HEK293 (cell line): ENCODE measurements around the gene PERM1.

Experiments
- BCL11B ChIP-seq: fragments of 450-650 bp; formaldehyde crosslinking; IDR thresholded peaks from 2 replicates; pipeline ENCODE4 v1.5.1; 2016; ENCODE audit warnings: low read depth, missing biosample characterization, missing genetic modification characterization
- FEZF1 ChIP-seq: fragments of 450-650 bp; formaldehyde crosslinking; IDR thresholded peaks from 2 replicates; pipeline ENCODE4 v1.5.1; 2016; ENCODE audit warnings: missing biosample characterization, missing genetic modification characterization
- KLF7 ChIP-seq: fragments of 450-650 bp; formaldehyde crosslinking; IDR thresholded peaks from 2 replicates; pipeline ENCODE4 v1.5.1; 2016; ENCODE audit warnings: missing biosample characterization, missing genetic modification characterization, borderline replicate concordance
- OSR2 ChIP-seq: fragments of 450-650 bp; formaldehyde crosslinking; IDR thresholded peaks from 2 replicates; pipeline ENCODE4 v1.5.1; 2016; ENCODE audit warnings: missing biosample characterization, missing genetic modification characterization
- RBAK ChIP-seq: fragments of 450-650 bp; formaldehyde crosslinking; IDR thresholded peaks from 2 replicates; pipeline ENCODE4 v1.5.1; 2016; ENCODE audit warnings: missing biosample characterization, missing genetic modification characterization
- ZBTB17 ChIP-seq: fragments of 450-650 bp; formaldehyde crosslinking; IDR thresholded peaks from 2 replicates; pipeline ENCODE4 v1.5.1; 2016; ENCODE audit warnings: missing biosample characterization, missing genetic modification characterization
- ZBTB8A ChIP-seq: fragments of 450-650 bp; formaldehyde crosslinking; IDR thresholded peaks from 2 replicates; pipeline ENCODE4 v1.5.1; 2016; ENCODE audit warnings: missing biosample characterization, missing genetic modification characterization
- ZFHX2 ChIP-seq: fragments of 450-650 bp; formaldehyde crosslinking; conservative IDR thresholded peaks from 2 replicates; pipeline ENCODE4 v1.5.1; 2016; ENCODE audit warnings: missing biosample characterization, missing genetic modification characterization
- ZNF10 ChIP-seq: fragments of 450-650 bp; formaldehyde crosslinking; IDR thresholded peaks from 2 replicates; pipeline ENCODE4 v1.5.1; 2017; ENCODE audit warnings: missing biosample characterization, missing genetic modification characterization
- ZNF121 ChIP-seq: fragments of 450-650 bp; formaldehyde crosslinking; IDR thresholded peaks from 2 replicates; pipeline ENCODE4 v1.5.1; 2016; ENCODE audit warnings: missing biosample characterization, missing genetic modification characterization
- ZNF133 ChIP-seq: fragments of 450-650 bp; formaldehyde crosslinking; IDR thresholded peaks from 2 replicates; pipeline ENCODE4 v1.5.1; 2016; ENCODE audit warnings: missing biosample characterization, missing genetic modification characterization
- ZNF138 ChIP-seq: fragments of 450-650 bp; formaldehyde crosslinking; IDR thresholded peaks from 2 replicates; pipeline ENCODE4 v1.5.1; 2016; ENCODE audit warnings: missing biosample characterization, missing genetic modification characterization, borderline replicate concordance
- ZNF157 ChIP-seq: fragments of 450-650 bp; formaldehyde crosslinking; IDR thresholded peaks from 2 replicates; pipeline ENCODE4 v1.5.1; 2016; ENCODE audit warnings: missing biosample characterization, missing genetic modification characterization
- ZNF175 ChIP-seq: fragments of 450-650 bp; formaldehyde crosslinking; IDR thresholded peaks from 2 replicates; pipeline ENCODE4 v1.5.1; 2016; ENCODE audit warnings: missing biosample characterization, missing genetic modification characterization
- ZNF184 ChIP-seq: fragments of 450-650 bp; IDR thresholded peaks from 2 replicates; pipeline ENCODE4 v1.5.1; 2018; ENCODE audit warnings: missing biosample characterization, mild to moderate bottlenecking, missing genetic modification characterization
- ZNF19 ChIP-seq: fragments of 450-650 bp; formaldehyde crosslinking; IDR thresholded peaks from 2 replicates; pipeline ENCODE4; 2016; ENCODE audit warnings: missing biosample characterization, missing genetic modification characterization, low read depth
- ZNF221 ChIP-seq: fragments of 450-650 bp; formaldehyde crosslinking; IDR thresholded peaks from 2 replicates; pipeline ENCODE4 v1.5.1; 2017; ENCODE audit warnings: missing biosample characterization, missing genetic modification characterization, borderline replicate concordance
- ZNF266 ChIP-seq: fragments of 450-650 bp; formaldehyde crosslinking; IDR thresholded peaks from 2 replicates; pipeline ENCODE4 v1.5.1; 2016; ENCODE audit warnings: missing biosample characterization, missing genetic modification characterization, low read depth
- ZNF324 ChIP-seq: fragments of 450-650 bp; formaldehyde crosslinking; IDR thresholded peaks from 2 replicates; pipeline ENCODE4 v1.5.1; 2016; ENCODE audit warnings: missing biosample characterization, missing genetic modification characterization
- ZNF341 ChIP-seq: fragments of 450-650 bp; formaldehyde crosslinking; IDR thresholded peaks from 2 replicates; pipeline ENCODE4; 2016; ENCODE audit warnings: low read depth, missing biosample characterization, missing genetic modification characterization
- ZNF404 ChIP-seq: fragments of 450-650 bp; formaldehyde crosslinking; IDR thresholded peaks from 2 replicates; pipeline ENCODE4 v1.5.1; 2017; ENCODE audit warnings: missing biosample characterization, missing genetic modification characterization
- ZNF426 ChIP-seq: fragments of 450-650 bp; formaldehyde crosslinking; IDR thresholded peaks from 2 replicates; pipeline ENCODE4 v1.5.1; 2017; ENCODE audit warnings: missing biosample characterization, missing genetic modification characterization, mild to moderate bottlenecking, inconsistent platforms, moderate library complexity
- ZNF600 ChIP-seq: fragments of 450-650 bp; formaldehyde crosslinking; IDR thresholded peaks from 2 replicates; pipeline ENCODE4 v1.5.1; 2016; ENCODE audit warnings: missing biosample characterization, missing genetic modification characterization
- ZNF610 ChIP-seq: fragments of 450-650 bp; formaldehyde crosslinking; IDR thresholded peaks from 2 replicates; pipeline ENCODE4 v1.5.1; 2016; ENCODE audit warnings: missing biosample characterization, missing genetic modification characterization, borderline replicate concordance
- ZNF626 ChIP-seq: fragments of 450-650 bp; sonication (Bioruptor Pico); formaldehyde crosslinking; IDR thresholded peaks from 2 replicates; pipeline ENCODE4 v1.5.1; 2018; ENCODE audit warnings: missing biosample characterization, missing genetic modification characterization, inconsistent platforms
- ZNF76 ChIP-seq: fragments of 450-650 bp; formaldehyde crosslinking; IDR thresholded peaks from 2 replicates; pipeline ENCODE4; 2016; ENCODE audit warnings: low read depth, missing biosample characterization, missing genetic modification characterization, borderline replicate concordance
- ZNF830 ChIP-seq: fragments of 450-650 bp; IDR thresholded peaks from 2 replicates; pipeline ENCODE4 v1.5.0; 2018; ENCODE audit warnings: missing biosample characterization, missing genetic modification characterization, low read depth, mild to moderate bottlenecking, moderate library complexity
- ZNF843 ChIP-seq: fragments of 450-650 bp; formaldehyde crosslinking; IDR thresholded peaks from 2 replicates; pipeline ENCODE4 v1.5.1; 2016; ENCODE audit warnings: missing biosample characterization, missing genetic modification characterization
- TF ChIP-seq, protein P1 (sequence below): fragments of 450-650 bp; formaldehyde crosslinking; IDR thresholded peaks from 2 replicates; pipeline ENCODE4 v1.5.1; 2016; ENCODE audit warnings: missing biosample characterization, missing genetic modification characterization
- TF ChIP-seq, protein P2 (sequence below): fragments of 450-650 bp; formaldehyde crosslinking; IDR thresholded peaks from 2 replicates; pipeline ENCODE4 v1.5.1; 2016; ENCODE audit warnings: missing biosample characterization, missing genetic modification characterization
- TF ChIP-seq, protein P3 (sequence below): IDR thresholded peaks from 2 replicates; pipeline ENCODE4 v1.6.1; 2011; ENCODE audit warnings: mild to moderate bottlenecking, low read depth, low read length, borderline replicate concordance
- TF ChIP-seq, protein P4 (sequence below): fragments of 450-650 bp; formaldehyde crosslinking; IDR thresholded peaks from 2 replicates; pipeline ENCODE4 v1.5.1; 2017; ENCODE audit warnings: missing biosample characterization, missing genetic modification characterization
- TF ChIP-seq, protein P5 (sequence below): fragments of 450-650 bp; IDR thresholded peaks from 2 replicates; pipeline ENCODE4 v1.5.1; 2018; ENCODE audit warnings: missing biosample characterization, missing genetic modification characterization

The PERM1 gene

DNA sequence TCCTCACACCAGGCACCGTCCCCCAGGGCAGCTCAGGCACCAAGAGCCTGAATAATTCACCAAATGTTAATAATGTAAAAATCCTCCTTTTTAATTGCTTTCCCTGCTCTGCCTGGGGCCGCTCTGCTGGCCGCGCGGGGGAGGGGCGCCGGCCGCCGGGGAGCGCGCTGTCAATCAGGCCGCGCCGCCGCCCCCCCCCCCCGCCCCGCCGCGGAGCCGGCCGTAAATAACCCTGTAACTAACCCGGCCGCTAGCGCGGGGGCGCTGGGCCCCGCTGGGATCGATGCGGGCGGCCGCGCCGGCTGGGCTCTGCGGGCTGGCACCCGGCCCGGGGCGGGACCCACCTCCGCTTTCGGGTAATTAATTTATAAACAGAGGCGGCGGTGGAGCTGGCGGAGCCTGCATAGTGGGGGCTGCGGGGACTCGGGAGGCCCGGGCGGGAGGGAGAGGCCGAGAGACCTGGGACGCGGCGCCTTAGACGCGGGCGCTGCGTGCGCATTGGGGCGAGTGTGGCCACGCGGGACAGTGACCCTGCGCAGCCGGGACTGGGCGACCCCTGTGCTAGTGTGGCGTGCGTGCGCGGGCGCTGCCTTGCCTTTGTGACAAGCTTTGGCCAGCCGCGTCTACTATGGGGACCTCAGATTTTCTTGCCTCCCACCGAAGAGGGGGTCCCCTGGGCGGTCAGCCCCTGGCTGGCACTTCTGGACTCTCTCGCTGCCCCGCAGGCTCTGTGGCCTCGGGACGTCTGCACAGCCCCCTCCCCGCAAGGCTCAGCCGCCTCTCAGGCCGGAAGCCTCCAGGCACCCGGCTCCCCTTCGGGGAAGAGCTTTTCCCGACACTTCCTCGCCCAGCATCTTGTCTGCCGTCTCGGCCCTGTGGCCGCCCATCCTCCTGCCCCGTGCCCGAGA is 41.5 kb downstream of the PERM1 start (continued):
- TF ChIP-seq, protein P1, sequence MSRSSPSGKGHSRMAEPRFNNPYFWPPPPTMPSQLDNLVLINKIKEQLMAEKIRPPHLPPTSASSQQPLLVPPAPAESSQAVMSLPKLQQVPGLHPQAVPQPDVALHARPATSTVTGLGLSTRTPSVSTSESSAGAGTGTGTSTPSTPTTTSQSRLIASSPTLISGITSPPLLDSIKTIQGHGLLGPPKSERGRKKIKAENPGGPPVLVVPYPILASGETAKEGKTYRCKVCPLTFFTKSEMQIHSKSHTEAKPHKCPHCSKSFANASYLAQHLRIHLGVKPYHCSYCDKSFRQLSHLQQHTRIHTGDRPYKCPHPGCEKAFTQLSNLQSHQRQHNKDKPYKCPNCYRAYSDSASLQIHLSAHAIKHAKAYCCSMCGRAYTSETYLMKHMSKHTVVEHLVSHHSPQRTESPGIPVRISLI (tag by site-specific recombination): no peak
- TF ChIP-seq ZNF324 (tag by site-specific recombination): no peak
- TF ChIP-seq ZNF133: no peak
- TF ChIP-seq, protein P2, sequence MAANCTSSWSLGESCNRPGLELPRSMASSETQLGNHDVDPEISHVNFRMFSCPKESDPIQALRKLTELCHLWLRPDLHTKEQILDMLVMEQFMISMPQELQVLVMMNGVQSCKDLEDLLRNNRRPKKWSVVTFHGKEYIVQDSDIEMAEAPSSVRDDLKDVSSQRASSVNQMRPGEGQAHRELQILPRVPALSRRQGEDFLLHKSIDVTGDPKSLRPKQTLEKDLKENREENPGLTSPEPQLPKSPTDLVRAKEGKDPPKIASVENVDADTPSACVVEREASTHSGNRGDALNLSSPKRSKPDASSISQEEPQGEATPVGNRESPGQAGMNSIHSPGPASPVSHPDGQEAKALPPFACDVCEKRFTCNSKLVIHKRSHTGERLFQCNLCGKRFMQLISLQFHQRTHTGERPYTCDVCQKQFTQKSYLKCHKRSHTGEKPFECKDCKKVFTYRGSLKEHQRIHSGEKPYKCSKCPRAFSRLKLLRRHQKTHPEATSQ (tag by site-specific recombination): 0 out of 2 replicates have a peak, but pooled peaks have one; percentile 52
- no peak for TF ChIP-seq FEZF1 (tag by site-specific recombination)
- TF ChIP-seq ZNF10 (tag by site-specific recombination): 0 out of 2 replicates have a peak, but pooled peaks have one; percentile 4
- peak; percentile 60; the same call in 1 of the 2 replicates for TF ChIP-seq KLF7 (tag by site-specific recombination)
- TF ChIP-seq ZNF626 (tag by site-specific recombination): no peak
- no peak for TF ChIP-seq ZNF184
- no peak for TF ChIP-seq ZNF121
- TF ChIP-seq ZNF404 (tag by site-specific recombination): no peak
- peak; percentile 54; the same call in 1 of the 2 replicates for TF ChIP-seq ZNF843 (tag by site-specific recombination)
- no peak for TF ChIP-seq RBAK (tag by site-specific recombination)
- TF ChIP-seq ZFHX2 (tag by site-specific recombination): peak; percentile 87
- TF ChIP-seq ZNF76 (tag by site-specific recombination): peak; percentile 40; the same call in 1 of the 2 replicates
- no peak for TF ChIP-seq ZNF830 (tag by site-specific recombination)
- no peak for TF ChIP-seq ZNF175 (tag by site-specific recombination)
- TF ChIP-seq, protein P3, sequence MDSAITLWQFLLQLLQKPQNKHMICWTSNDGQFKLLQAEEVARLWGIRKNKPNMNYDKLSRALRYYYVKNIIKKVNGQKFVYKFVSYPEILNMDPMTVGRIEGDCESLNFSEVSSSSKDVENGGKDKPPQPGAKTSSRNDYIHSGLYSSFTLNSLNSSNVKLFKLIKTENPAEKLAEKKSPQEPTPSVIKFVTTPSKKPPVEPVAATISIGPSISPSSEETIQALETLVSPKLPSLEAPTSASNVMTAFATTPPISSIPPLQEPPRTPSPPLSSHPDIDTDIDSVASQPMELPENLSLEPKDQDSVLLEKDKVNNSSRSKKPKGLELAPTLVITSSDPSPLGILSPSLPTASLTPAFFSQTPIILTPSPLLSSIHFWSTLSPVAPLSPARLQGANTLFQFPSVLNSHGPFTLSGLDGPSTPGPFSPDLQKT: no peak
- no peak for TF ChIP-seq ZNF157 (tag by site-specific recombination)
- peak; percentile 69 for TF ChIP-seq ZNF341
- TF ChIP-seq ZNF138: no peak
- TF ChIP-seq ZNF19 (tag by site-specific recombination): no peak
- TF ChIP-seq ZNF221 (tag by site-specific recombination): no peak
- TF ChIP-seq ZNF426 (tag by site-specific recombination): no peak
- TF ChIP-seq BCL11B (tag by site-specific recombination): peak; percentile 21; the same call in 1 of the 2 replicates
- TF ChIP-seq ZNF610 (tag by site-specific recombination): no peak
- no peak for TF ChIP-seq ZBTB17 (tag by site-specific recombination)
- TF ChIP-seq, protein P4, sequence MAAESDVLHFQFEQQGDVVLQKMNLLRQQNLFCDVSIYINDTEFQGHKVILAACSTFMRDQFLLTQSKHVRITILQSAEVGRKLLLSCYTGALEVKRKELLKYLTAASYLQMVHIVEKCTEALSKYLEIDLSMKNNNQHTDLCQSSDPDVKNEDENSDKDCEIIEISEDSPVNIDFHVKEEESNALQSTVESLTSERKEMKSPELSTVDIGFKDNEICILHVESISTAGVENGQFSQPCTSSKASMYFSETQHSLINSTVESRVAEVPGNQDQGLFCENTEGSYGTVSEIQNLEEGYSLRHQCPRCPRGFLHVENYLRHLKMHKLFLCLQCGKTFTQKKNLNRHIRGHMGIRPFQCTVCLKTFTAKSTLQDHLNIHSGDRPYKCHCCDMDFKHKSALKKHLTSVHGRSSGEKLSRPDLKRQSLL: peak; percentile 91
- 0 out of 2 replicates have a peak, but pooled peaks have one; percentile 47 for TF ChIP-seq ZNF600 (tag by site-specific recombination)
- peak; percentile 78 for TF ChIP-seq OSR2
- TF ChIP-seq ZNF266: no peak
- TF ChIP-seq ZBTB8A (tag by site-specific recombination): peak; percentile 96
- TF ChIP-seq, protein P5, sequence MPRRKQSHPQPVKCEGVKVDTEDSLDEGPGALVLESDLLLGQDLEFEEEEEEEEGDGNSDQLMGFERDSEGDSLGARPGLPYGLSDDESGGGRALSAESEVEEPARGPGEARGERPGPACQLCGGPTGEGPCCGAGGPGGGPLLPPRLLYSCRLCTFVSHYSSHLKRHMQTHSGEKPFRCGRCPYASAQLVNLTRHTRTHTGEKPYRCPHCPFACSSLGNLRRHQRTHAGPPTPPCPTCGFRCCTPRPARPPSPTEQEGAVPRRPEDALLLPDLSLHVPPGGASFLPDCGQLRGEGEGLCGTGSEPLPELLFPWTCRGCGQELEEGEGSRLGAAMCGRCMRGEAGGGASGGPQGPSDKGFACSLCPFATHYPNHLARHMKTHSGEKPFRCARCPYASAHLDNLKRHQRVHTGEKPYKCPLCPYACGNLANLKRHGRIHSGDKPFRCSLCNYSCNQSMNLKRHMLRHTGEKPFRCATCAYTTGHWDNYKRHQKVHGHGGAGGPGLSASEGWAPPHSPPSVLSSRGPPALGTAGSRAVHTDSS (tag by site-specific recombination): 0 out of 2 replicates have a peak, but pooled peaks have one; percentile 6
